GM12878 (cell line): ENCODE data around the gene PLGRKT. TPM values are rescaled to one million over a fixed set of nuclear protein-coding genes. Genes with fewer than 3 reads are reported as not detected.

Source experiments
- BCL11A ChIP-seq: IDR thresholded peaks from 2 replicates; pipeline ENCODE4 v1.6.1; 2011; ENCODE audit warnings: low read depth, low read length
- CREB1 ChIP-seq: IDR thresholded peaks from 2 replicates; pipeline ENCODE4 v1.6.1; 2012; ENCODE audit warnings: low read depth, mild to moderate bottlenecking, inconsistent platforms
- CREM ChIP-seq: IDR thresholded peaks from 2 replicates; pipeline ENCODE4 v1.6.1; 2014; ENCODE audit warnings: antibody characterized with exemption, low read depth
- HCFC1 ChIP-seq: fragments of 150-350 bp; IDR thresholded peaks from 2 replicates; pipeline ENCODE4 v1.6.1; 2014; ENCODE audit warnings: low read length
- HDGF ChIP-seq: fragments of 450-650 bp; IDR thresholded peaks from 2 replicates; pipeline ENCODE4 v1.6.1; 2016; ENCODE audit warnings: antibody characterized with exemption
- JUNB ChIP-seq: IDR thresholded peaks from 2 replicates; pipeline ENCODE4 v1.6.1; 2016; ENCODE audit warnings: antibody characterized with exemption, mild to moderate bottlenecking
- MAX ChIP-seq: IDR thresholded peaks from 2 replicates; pipeline ENCODE4 v1.6.1; 2012; ENCODE audit warnings: low read depth, low read length, improper control_type of control experiment
- MYC ChIP-seq: IDR thresholded peaks from 2 replicates; pipeline ENCODE4 v1.6.1; 2011; ENCODE audit warnings: mild to moderate bottlenecking, low read length, moderate library complexity, inconsistent platforms; ENCODE audit not compliant: insufficient read depth, insufficient replicate concordance, insufficient read length, severe bottlenecking
- NFYA ChIP-seq: IDR thresholded peaks from 2 replicates; pipeline ENCODE4 v1.6.1; 2011; ENCODE audit warnings: low read depth, mild to moderate bottlenecking, low read length, improper control_type of control experiment, borderline replicate concordance
- NRF1 ChIP-seq: conservative IDR thresholded peaks from 2 replicates; pipeline ENCODE4 v1.6.1; 2011; ENCODE audit warnings: mild to moderate bottlenecking, low read depth, low read length, improper control_type of control experiment
- PAX8 ChIP-seq: fragments of 450-650 bp; IDR thresholded peaks from 2 replicates; pipeline ENCODE4 v1.6.1; 2017; ENCODE audit warnings: mild to moderate bottlenecking, moderate library complexity
- RB1 ChIP-seq: fragments of 450-650 bp; formaldehyde crosslinking; IDR thresholded peaks from 2 replicates; pipeline ENCODE4 v1.6.1; 2017; ENCODE audit warnings: mild to moderate bottlenecking, borderline replicate concordance
- RBBP5 ChIP-seq: fragments of 200-600 bp; sonication (generic); conservative IDR thresholded peaks from 2 replicates; pipeline ENCODE4 v1.6.1; 2016
- SIX5 ChIP-seq: IDR thresholded peaks from 2 replicates; pipeline ENCODE4 v1.6.1; 2011; ENCODE audit warnings: mild to moderate bottlenecking, low read depth, low read length, moderate library complexity; ENCODE audit not compliant: severe bottlenecking
- SREBF2 ChIP-seq: IDR thresholded peaks from 2 replicates; pipeline ENCODE4 v1.6.1; 2012; ENCODE audit warnings: mild to moderate bottlenecking, low read length
- TCF3 ChIP-seq: IDR thresholded peaks from 2 replicates; pipeline ENCODE4 v1.6.1; 2012; ENCODE audit warnings: low read depth, mild to moderate bottlenecking, low read length, borderline replicate concordance; ENCODE audit not compliant: insufficient read depth
- USF1 ChIP-seq: IDR thresholded peaks from 2 replicates; pipeline ENCODE4 v1.6.1; 2011; ENCODE audit warnings: borderline replicate concordance, low read depth, mild to moderate bottlenecking, moderate library complexity, mixed read lengths, low read length; ENCODE audit not compliant: insufficient read depth; ENCODE audit errors: extremely low read length
- polyA plus RNA-seq, 11 experiments: library from polyadenylated mRNA; depleted of rRNA in 4 of 11; unstranded in 6 of 11; stranded (reverse) in 5 of 11; fragments of >200 nt; fragmentation: Nextera tagmentation in 4 of 11; fragmentation: Illumina TruSeq in 1 of 11; extraction: Ambion mirVana in 4 of 11; extraction: Trizol in 1 of 11; gene quantifications; 1 replicate in 1 of 11; 2 replicates in 10 of 11; pipeline versions ENCODE4 v1.2.1 to v1.2.3, GENCODE V29; 2011 to 2016; ENCODE audit warnings: inconsistent platforms in 2 of 11, missing spikeins in 2 of 11, low read depth in 1 of 11
- total RNA-seq, 4 experiments: library from RNA; depleted of rRNA in 3 of 4; stranded (reverse); fragments of >200 nt in 3 of 4; fragmentation: Illumina TruSeq in 1 of 4; extraction: Trizol in 1 of 4; gene quantifications; 2 replicates each; pipeline versions ENCODE4 v1.2.1 to v1.2.3, GENCODE V29; 2013 to 2021
- TF ChIP-seq, protein P1 (sequence below): fragments of 450-650 bp; IDR thresholded peaks from 2 replicates; pipeline ENCODE4 v1.6.1; 2017; ENCODE audit warnings: mild to moderate bottlenecking, low read depth, inconsistent platforms; ENCODE audit not compliant: poor library complexity, severe bottlenecking
- TF ChIP-seq, protein P2 (sequence below): IDR thresholded peaks from 2 replicates; pipeline ENCODE4 v1.6.1; 2012; ENCODE audit warnings: improper control_type of control experiment, low read depth, low read length; ENCODE audit not compliant: insufficient replicate concordance

The PLGRKT gene
- total and polyA plus RNA-seq, 10 of the 15 experiments (the other 5 are each of a cell fraction or from before 2014, with no cell fraction given), result 25.2 to 72.3 (median 38.4) TPM

DNA sequence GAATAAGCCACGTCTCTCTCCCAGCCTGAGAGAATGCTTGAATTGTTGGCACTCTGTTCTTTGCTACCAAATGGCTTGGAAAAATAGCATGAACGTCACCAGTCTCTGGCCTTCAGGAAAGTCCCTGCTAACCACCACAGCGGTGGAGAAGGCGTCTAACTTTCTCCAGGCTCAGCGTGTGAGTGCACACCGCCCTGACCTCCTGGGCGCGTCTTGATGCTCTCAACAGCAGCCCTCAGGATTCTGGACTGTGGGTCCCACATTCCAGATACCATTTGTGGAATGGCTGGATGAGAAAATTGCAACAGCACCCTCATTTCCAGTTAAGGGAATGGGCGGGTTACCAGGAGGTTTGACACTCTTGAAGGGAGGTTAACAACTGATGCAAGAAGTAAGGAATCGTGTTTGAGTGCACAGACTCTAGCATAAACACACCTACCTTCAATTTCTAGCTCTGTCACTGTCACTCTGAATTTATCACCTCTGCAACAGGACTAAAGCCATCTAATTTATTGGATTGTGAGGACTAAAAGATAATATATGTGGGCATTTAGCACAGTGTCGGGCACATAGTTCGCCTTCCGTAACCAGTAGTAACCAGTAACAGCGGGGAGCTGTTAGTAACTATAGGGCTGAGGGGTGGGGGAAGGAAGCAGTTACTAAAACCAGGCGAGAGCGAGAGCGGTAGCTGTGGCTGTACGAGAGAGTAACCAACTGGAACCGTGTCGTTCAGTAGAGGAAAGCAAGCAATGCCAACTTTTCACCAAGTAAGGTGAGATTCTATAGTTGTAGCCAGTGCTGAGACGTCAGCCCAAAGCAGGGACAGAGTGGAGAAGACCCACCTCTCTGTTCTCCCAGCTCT is 807 bp upstream of the PLGRKT start (continued):
- no peak for TF ChIP-seq MYC
- 0 out of 2 replicates have a peak, but pooled peaks have one; percentile 58 for TF ChIP-seq BCL11A
- 0 out of 2 replicates have a peak, but pooled peaks have one; percentile 49 for TF ChIP-seq RB1
- no peak for TF ChIP-seq USF1
- TF ChIP-seq JUNB, result peak; percentile 28
- TF ChIP-seq, protein P1, sequence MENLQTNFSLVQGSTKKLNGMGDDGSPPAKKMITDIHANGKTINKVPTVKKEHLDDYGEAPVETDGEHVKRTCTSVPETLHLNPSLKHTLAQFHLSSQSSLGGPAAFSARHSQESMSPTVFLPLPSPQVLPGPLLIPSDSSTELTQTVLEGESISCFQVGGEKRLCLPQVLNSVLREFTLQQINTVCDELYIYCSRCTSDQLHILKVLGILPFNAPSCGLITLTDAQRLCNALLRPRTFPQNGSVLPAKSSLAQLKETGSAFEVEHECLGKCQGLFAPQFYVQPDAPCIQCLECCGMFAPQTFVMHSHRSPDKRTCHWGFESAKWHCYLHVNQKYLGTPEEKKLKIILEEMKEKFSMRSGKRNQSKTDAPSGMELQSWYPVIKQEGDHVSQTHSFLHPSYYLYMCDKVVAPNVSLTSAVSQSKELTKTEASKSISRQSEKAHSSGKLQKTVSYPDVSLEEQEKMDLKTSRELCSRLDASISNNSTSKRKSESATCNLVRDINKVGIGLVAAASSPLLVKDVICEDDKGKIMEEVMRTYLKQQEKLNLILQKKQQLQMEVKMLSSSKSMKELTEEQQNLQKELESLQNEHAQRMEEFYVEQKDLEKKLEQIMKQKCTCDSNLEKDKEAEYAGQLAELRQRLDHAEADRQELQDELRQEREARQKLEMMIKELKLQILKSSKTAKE, result peak; percentile 48
- TF ChIP-seq TCF3, result peak; percentile 24; the same call in 1 of the 2 replicates
- no peak; the same call in 1 of the 2 replicates for TF ChIP-seq MAX
- TF ChIP-seq CREB1, result peak; percentile 60
- TF ChIP-seq SIX5, result no peak
- no peak for TF ChIP-seq RBBP5
- TF ChIP-seq HCFC1, result no peak; the same call in 1 of the 2 replicates
- TF ChIP-seq NRF1, result no peak
- TF ChIP-seq, protein P2, sequence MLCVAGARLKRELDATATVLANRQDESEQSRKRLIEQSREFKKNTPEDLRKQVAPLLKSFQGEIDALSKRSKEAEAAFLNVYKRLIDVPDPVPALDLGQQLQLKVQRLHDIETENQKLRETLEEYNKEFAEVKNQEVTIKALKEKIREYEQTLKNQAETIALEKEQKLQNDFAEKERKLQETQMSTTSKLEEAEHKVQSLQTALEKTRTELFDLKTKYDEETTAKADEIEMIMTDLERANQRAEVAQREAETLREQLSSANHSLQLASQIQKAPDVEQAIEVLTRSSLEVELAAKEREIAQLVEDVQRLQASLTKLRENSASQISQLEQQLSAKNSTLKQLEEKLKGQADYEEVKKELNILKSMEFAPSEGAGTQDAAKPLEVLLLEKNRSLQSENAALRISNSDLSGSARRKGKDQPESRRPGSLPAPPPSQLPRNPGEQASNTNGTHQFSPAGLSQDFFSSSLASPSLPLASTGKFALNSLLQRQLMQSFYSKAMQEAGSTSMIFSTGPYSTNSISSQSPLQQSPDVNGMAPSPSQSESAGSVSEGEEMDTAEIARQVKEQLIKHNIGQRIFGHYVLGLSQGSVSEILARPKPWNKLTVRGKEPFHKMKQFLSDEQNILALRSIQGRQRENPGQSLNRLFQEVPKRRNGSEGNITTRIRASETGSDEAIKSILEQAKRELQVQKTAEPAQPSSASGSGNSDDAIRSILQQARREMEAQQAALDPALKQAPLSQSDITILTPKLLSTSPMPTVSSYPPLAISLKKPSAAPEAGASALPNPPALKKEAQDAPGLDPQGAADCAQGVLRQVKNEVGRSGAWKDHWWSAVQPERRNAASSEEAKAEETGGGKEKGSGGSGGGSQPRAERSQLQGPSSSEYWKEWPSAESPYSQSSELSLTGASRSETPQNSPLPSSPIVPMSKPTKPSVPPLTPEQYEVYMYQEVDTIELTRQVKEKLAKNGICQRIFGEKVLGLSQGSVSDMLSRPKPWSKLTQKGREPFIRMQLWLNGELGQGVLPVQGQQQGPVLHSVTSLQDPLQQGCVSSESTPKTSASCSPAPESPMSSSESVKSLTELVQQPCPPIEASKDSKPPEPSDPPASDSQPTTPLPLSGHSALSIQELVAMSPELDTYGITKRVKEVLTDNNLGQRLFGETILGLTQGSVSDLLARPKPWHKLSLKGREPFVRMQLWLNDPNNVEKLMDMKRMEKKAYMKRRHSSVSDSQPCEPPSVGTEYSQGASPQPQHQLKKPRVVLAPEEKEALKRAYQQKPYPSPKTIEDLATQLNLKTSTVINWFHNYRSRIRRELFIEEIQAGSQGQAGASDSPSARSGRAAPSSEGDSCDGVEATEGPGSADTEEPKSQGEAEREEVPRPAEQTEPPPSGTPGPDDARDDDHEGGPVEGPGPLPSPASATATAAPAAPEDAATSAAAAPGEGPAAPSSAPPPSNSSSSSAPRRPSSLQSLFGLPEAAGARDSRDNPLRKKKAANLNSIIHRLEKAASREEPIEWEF, result no peak
- peak; percentile 58; the same call in 1 of the 2 replicates for TF ChIP-seq CREM
- no peak for TF ChIP-seq SREBF2
- 0 out of 2 replicates have a peak, but pooled peaks have one; percentile 34 for TF ChIP-seq HDGF
- TF ChIP-seq NFYA, result no peak
- no peak for TF ChIP-seq PAX8
